HG02798 (cell line): Measurements from ENCODE around the gene CAMSAP1.
"Not testable (repeated sequence)": the region's sequence is repeated elsewhere in the genome, so short reads cannot be mapped to it uniquely, and the experiment has no call there.

Source experiments
- ATAC-seq: cut with Tn5 transposase; IDR thresholded peaks from one replicate; pipeline ENCODE4 v1.9.1; 2021; ENCODE audit warnings: mild to moderate bottlenecking; ENCODE audit not compliant: unreplicated experiment, poor library complexity

The CAMSAP1 gene

DNA sequence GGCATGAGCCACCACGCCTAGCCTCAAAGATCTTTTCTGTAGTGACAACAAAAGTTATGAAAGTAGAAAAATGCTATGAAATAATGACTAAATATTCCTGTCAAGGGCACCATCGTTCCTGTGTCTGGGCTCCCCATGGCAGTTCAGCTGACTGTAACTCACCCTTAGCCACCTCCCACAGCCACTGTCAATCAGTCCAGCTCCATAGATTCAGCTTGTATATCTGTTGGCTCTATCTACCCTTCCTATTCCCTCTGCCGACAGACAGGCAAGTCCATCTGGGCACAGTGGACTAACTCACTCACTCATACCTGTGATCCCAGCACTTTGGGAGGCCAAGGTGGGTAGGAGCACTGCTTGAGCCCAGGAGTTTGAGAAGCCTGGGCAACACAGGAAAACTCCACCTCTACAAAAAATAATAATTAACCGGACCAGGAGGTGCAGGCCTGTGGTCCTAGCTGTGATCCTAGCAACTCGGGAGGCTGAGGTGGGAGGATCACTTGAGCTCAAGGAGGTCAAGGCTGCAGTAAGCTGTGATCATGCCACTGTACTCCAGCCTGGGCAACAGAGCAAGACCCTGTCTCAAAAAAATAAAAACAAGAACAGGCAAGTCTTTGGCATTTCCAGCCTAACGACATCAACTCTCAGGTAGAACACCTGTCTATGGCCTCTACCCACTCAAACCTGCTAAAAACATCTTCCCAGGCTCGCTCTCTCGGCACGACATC, 6.2 kb downstream of the CAMSAP1 start:
- ATAC-seq: no peak

DNA sequence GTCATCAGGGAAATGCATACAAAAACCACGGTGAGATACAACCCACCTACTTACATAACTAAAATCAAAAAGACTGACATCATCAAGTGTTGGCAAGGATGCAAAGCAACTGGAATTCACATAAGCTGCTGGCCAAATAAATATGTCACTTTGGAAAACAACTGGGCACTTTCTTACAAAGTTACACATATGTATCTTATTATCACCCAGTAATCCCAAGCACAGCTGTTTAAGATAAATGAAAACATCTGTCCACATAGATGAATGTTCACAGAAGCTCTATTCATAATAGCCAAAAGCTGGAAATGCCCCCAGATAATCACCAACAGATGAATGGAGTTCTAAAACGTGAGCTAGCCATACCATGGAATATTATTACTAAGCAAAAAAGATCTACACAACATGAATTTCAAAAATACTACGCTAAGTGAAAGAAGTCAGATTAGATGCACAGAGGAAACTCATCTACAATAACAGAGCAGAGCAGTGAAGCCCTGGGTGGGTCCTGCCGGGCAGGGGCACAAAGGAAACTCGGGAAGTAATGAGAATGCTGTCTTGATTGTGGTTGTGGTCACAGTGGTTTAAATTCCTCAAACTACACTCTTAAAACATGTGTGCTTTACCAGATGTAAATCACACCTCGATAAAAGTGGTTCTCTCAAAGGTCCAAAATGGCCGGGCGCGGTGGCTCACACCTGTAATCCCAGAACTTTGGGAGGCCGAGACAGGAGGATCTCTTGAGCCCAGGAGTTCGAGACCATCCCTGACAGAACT, 8.5 kb downstream of the CAMSAP1 start:
- no peak for ATAC-seq

DNA sequence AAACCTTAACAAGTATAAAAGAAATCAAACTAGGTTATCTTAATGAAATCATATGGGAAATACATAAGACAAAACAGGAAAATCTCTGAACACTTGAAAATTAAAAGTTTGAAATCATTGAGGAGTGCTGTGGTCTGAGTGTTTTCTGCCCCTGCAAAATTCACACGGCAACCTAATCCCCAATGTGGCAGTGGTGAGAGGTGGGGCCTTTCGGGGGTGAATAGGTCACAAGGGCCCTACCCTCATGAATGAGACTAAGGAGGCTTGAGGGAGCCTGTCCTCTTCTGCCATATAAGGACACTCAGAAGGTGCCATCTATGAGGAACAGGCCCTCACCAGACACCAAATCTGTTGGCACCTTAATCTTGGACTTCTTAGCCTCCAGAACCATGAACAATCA, 10.7 kb downstream of the CAMSAP1 start:
- no peak for ATAC-seq

GRCh38 chr9:135896205-135896604, 11.1 kb downstream of the CAMSAP1 start:
- ATAC-seq: no peak

DNA sequence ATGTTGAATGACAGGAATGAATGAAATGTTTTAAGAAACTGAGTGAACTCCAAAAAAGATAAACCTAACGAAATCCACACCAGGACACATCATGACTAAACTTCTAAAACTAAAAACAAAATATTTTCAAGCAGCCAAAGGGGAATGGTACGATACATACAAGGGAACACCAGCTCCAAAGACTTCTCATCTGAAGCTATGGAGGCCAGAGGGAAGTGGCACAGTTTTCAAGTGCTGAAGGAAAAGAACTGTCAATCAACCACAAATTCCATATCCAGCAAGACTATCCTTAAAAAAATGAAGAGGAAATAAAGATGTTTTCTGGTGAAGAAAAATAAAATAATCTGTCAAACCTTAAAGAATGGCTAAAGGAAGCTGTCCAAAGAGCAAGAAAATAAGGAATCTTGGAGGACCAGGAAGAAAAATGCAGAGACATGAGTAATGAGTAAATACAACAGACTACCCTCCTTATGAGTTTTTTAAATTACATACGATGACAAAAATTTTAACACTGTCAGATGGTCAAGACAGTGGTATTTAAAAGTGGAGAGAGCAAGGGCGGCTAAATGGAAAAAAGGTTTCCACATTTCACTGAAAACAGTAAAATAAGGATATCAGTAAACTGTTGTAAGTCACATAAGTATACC, 12.0 kb downstream of the CAMSAP1 start:
- no peak for ATAC-seq

DNA sequence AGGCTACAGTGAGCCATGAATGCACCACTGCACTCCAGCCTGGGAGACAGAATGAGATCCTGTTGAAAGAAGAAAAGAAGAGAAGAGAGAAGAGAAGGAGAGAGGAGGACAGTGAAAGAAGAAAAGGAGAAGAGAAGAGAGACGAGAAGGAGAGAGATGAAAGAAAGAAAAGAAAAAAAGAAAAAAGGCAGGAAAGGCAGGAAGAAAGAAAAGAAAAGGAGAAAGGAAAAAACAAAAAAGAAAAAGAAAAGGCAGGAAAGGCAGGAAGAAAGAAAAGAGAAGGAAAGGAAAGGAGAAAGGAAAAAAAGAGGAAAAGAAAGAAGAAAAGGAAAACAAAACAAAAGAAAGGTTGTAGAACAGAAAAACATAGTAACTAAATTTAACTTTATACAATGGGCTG, 14.2 kb downstream of the CAMSAP1 start:
- ATAC-seq: no peak

DNA sequence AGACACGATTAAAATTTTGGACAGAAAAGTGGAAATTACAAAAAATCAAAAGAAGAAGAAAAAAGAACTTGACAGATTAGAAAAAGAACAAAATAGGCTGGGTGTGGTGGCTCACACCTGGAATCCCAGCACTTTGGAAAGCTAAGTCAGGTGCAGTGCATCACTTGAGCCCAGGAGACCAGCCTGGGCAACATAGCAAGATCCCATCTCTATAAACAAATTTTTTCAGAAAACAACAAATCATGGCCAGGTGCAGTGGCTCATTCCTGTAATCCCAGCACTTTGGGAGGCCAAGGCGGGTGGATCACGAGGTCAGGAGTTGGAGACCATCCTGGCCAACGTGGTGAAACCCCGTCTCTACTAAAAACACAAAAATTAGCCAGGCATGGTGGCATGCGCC, 15.0 kb downstream of the CAMSAP1 start:
- ATAC-seq: not testable (repeated sequence)

- no peak for ATAC-seq
Measured at GRCh38 chr9:135891027-135891631, 16.2 kb downstream of the CAMSAP1 start.

GRCh38 chr9:135890190-135891026, 16.9 kb downstream of the CAMSAP1 start:
- no peak for ATAC-seq

DNA sequence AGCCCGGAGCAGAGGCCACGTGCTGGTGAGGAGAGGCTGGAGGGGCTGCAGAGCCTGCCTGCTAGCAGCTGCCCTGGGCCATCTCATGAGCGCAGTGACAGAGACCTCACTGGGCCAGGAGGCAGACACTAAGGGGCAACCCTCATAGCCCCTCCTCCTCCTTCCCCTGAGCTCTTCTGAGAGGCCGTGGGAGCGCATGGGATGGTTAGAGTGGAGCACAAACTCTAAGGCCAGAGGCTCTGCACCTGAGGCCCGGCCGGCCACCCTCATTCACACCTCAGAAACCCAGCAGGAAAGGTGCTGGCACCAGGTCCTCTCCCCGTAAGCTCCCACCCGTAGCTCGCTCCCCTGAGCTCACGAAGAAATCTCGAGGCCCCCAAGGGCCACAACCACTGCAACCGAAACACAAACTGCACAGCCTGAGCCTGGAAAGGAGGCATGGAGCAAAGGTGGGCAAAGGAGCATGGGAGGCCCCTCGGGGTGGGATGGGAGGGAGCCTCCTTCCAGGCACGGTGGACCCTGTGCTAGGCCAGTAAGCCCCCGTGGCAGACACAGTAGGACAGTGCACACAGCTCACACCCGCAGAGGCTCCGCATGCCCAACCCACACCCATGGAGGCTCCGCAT, 17.7 kb downstream of the CAMSAP1 start:
- ATAC-seq: no peak

DNA sequence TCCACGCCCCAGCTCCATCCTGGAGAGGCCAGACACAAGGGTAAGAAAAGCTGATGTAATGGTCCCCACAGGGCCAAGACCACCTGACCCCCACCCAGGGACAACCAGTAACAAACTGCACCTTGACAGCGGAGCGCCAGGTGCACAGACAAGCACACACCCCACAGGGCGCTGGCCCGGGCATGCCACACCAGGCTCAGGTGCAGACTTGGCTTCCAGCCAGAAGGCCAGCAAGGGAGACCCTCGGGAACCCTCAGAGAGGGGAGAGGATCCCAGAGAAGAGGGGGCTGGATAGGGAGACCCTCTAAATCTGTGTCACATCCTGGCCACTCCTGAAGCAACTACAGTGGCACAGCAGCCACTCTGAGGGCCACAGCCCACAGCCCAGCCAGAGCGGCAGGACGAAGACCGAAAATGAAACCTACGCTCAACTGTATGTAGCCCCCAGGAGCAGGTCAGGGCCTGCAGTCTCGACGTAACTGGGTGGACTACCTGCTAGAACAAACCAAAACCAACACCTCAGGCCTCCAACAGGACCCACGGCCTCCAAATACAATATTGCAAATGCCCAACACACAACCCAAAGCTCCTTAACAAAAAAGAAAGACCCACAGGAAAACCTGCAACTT, 18.5 kb downstream of the CAMSAP1 start:
- no peak for ATAC-seq

GRCh38 chr9:135888126-135888765, 19.1 kb downstream of the CAMSAP1 start:
- ATAC-seq: no peak

GRCh38 chr9:135887585-135888050, 19.7 kb downstream of the CAMSAP1 start:
- peak; percentile 67 for ATAC-seq

GRCh38 chr9:135887021-135887507, 20.3 kb downstream of the CAMSAP1 start:
- ATAC-seq: no peak

GRCh38 chr9:135886147-135886981, 21.0 kb downstream of the CAMSAP1 start:
- no peak for ATAC-seq

DNA sequence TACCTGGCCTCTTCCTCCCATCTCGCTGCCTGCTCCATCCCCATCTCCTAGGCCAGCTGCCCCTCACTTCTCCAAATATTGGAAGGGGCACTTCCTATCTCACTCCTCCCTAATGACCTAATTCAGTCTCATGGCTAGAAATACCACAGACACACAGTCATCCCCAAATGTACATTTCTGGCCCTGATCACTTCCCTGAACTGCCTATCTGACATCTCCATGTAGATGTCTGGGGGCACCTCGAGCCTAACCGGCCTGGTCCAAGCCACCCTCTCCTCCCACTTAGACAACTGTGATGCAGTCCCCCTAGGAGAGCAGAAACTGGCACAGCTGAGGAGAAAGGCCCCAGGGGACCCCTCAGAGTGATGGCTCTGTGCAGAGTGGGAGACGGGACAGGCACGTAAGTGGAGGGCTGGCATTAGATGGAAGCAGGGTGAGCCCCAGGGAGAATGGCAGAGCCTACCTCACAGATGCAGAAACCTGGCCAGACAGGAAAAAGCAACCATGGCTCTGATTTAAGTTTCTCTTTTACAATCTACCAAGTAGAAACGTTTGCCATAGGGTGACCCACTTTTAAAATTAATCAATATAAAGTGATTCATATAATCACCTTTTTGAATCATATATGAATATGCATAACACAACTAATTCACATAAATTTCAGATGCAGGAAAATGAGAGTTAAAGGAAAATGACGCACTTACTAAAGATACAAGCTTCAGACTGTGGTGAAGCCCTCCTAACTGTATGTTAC, 22.1 kb downstream of the CAMSAP1 start:
- ATAC-seq: no peak
